GM12878 (cell line): Measurements from ENCODE around the gene CSPG5.

Source experiments
- ZNF274 ChIP-seq: IDR thresholded peaks from one replicate; pipeline ENCODE4 v1.8.0; 2011; ENCODE audit not compliant: insufficient read length, insufficient read depth
- TF ChIP-seq, protein P1 (sequence below), 3 experiments: IDR thresholded peaks in 2 of 3; conservative IDR thresholded peaks in 1 of 3; 2 replicates each; pipeline ENCODE4 v1.5.1; 2011; ENCODE audit warnings: low read depth in 3 of 3, low read length in 3 of 3, mild to moderate bottlenecking in 3 of 3, control low read depth in 2 of 3, moderate library complexity in 2 of 3, inconsistent platforms in 1 of 3, mixed read lengths in 1 of 3; ENCODE audit not compliant: control insufficient read depth in 2 of 3, insufficient read depth in 1 of 3; ENCODE audit errors: extremely low read depth in 1 of 3

GRCh38 chr3:47567149-47567548 lies 11.5 kb downstream of the CSPG5 start:
- TF ChIP-seq, protein P1, sequence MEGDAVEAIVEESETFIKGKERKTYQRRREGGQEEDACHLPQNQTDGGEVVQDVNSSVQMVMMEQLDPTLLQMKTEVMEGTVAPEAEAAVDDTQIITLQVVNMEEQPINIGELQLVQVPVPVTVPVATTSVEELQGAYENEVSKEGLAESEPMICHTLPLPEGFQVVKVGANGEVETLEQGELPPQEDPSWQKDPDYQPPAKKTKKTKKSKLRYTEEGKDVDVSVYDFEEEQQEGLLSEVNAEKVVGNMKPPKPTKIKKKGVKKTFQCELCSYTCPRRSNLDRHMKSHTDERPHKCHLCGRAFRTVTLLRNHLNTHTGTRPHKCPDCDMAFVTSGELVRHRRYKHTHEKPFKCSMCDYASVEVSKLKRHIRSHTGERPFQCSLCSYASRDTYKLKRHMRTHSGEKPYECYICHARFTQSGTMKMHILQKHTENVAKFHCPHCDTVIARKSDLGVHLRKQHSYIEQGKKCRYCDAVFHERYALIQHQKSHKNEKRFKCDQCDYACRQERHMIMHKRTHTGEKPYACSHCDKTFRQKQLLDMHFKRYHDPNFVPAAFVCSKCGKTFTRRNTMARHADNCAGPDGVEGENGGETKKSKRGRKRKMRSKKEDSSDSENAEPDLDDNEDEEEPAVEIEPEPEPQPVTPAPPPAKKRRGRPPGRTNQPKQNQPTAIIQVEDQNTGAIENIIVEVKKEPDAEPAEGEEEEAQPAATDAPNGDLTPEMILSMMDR (IDR thresholded peaks at IDR 0.05 in 2 of 3, conservative IDR thresholded peaks at IDR 0.05 in 1 of 3; ENCODE audit: control insufficient read depth in 2 of 3, extremely low read depth in 1 of 3, insufficient read depth in 1 of 3, low read depth in 3 of 3, low read length in 3 of 3) = no peak
- TF ChIP-seq ZNF274 = no peak
